GM19240 (cell line): Measurements from ENCODE around the gene DIPK1B.
"Not testable (repeated sequence)": the region's sequence is repeated elsewhere in the genome, so short reads cannot be mapped to it uniquely, and the experiment has no call there.

Experiments
- DNase-seq: peaks from one replicate; pipeline ENCODE4 v3.0.0; 2011; ENCODE audit warnings: low spot score; ENCODE audit not compliant: insufficient read length

The DIPK1B gene

DNA sequence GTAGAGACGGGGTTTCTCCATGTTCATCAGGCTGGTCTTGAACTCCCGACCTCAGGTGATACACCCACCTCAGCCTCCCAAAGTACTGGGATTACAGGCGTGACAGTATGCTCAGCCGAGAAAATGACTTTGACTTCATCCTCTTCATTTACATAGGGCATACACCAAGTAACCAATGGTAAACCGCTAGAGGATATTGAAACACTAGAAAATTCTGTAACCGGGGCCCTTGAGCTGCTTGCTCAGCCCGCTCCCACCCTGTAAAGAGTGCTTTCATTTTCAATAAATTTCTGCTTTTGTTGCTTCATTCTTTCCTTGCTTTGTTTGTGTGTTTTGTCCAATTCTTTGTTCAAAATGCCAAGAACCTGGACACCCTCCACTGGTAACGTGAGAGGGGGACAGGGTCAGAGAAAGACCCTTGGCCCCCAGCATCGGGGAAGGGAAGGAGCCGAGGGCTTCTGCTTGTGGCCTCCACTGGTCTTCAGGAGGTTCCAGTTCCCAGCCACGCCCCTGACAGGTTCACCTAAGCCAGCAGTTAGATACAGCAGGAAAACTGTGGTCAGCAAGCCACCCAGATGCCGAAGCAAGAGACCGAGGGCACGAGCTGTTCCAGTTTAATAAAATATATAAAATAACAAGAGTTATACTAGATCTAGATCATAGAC is 53.5 kb downstream of the DIPK1B start:
- DNase-seq, result not testable (repeated sequence)

DNA sequence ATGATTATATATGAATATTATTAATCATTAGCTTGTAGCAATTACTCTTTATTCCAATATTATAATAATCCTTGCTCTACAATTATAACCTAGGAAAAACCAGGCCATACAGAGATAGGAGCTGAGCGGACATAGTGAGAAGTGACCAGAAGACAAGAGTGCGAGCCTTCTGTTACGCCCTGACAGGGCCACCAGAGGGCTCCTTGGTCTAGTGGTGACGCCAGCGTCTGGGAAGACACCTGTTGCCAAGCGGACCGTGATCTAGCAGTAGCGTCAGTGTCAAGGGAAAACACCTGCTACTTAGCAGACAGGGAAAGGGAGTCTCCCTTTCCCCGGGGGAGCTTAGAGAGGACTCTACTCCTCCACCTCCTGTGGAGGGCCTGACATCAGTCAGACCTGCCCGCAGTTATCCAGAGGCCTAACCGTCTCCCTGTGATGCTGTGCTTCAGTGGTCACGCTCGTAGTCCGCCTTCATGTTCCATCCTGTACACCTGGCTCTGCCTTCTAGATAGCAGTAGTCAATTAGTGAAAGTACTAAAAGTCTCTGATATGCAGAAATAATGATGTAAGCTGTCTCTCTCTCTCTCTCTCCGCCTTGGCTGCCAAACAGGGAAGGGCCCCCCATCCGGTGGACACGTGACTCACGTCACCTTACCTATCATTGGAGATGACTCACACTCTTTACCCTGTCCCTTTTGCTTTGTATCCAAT is 54.2 kb downstream of the DIPK1B start:
- not testable (repeated sequence) for DNase-seq

DNA sequence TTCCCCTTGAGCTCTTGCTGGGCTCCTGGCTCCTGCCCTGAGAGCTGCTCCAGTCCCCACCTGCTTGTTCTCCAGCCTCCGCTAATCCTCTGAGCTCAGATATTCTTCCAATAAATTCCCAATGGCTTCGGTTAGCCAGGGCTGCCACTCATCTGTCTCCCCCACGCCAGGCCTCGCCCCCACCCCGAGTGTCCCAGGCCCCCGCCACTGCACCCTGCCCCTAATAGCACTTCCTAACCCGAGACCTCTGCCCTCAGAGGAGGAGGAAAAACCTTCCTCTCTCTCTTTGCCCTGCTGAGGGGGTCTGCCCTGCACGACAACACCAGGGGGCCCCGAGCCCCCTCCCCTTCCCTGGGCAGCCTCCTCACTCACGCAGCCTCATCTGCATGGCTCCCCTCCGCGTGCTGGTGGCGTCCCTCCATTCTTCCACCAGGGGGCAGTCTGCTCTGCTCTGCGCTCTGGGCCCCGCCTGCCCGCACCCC is 57.4 kb downstream of the DIPK1B start:
- DNase-seq, result no peak

DNA sequence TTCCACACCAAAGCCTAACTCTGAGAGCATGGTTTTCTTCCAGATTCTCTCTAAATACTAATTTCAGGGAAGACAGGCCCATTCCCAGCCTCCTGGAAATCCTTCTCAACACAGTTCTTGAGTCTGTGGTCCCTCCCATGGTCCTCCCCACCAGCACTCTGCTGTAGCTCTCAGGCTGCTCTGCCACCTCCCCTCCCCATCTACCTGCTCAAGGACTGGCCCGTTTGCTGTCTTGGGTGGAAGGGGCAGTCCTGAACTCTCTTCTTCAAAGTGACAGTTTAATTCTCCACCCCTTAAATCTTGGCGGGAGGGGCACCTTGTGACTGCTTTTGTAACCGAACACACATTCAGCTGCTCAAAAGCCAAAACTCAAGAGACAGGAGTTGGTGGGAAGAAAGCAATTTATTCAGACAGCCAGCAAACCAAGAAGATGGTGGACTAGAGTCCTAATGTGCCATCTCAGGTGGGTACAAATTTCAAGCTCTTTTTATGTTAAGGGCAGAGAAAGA is 59.6 kb downstream of the DIPK1B start:
- no peak for DNase-seq

DNA sequence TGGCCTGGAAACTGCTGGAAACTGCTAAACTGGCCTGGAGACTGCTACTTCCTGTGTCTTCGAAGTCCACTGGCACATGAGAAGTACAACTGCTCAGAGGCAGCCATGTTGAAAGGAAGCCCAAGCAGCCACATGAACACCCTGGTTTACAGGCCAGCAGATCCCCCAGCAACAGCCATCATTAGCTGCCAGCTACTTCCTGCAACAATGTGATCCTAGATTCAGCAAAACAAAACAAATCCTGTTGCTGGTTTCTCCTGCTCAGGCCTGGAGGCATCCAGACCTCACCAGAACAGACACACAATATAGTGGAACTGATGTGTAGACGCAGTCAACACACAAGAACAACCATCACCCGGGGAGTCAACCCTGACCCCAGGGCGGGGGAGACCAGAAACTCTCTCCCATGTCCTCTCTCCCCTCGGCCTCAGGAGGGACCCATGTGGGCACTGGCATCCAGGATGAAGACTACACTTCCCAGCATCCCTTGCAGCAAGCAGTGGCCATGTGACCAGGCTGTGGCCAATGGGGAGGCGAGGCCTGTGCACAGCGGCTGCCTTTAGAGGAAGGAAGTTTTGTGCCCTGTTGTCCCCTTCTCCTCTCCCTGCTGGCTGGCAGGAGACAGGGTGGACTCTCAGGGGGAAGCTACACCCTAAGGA is 61.1 kb downstream of the DIPK1B start:
- peak; percentile 69 for DNase-seq
